ENCODE results near the gene MAN1A1. TPM values are rescaled to one million over a fixed set of nuclear protein-coding genes. Genes with fewer than 3 reads are reported as not detected.

MAN1A1 gene
- total RNA-seq, 2 donors from 2014 or later: 85.4 to 109 TPM

DNA sequence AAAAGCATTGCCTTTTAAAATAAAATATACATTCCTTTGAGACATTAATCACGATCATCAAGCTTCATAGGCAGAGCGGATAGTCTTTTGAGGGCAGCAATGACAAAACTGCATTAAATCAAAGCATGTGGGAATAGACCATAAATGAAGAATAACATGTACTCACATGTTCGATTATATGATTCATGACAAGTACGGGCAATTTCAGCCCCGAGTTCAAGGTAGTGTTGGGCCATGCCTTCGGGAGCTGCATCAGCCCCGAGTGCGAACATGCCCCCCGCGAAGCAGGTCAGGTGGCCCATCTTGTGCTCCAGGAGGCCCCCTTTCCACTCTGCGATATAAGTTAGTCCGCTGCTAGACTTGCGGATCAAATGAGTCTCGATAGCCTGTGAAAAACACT, 160.1 kb downstream of the MAN1A1 start:
- 81 to 82% methylated on average over 14 of the region's 14 CpGs for WGBS, 2 donors
- no peak for TF ChIP-seq POLR2A (IDR thresholded peaks at IDR 0.05)
- TF ChIP-seq, protein P1, sequence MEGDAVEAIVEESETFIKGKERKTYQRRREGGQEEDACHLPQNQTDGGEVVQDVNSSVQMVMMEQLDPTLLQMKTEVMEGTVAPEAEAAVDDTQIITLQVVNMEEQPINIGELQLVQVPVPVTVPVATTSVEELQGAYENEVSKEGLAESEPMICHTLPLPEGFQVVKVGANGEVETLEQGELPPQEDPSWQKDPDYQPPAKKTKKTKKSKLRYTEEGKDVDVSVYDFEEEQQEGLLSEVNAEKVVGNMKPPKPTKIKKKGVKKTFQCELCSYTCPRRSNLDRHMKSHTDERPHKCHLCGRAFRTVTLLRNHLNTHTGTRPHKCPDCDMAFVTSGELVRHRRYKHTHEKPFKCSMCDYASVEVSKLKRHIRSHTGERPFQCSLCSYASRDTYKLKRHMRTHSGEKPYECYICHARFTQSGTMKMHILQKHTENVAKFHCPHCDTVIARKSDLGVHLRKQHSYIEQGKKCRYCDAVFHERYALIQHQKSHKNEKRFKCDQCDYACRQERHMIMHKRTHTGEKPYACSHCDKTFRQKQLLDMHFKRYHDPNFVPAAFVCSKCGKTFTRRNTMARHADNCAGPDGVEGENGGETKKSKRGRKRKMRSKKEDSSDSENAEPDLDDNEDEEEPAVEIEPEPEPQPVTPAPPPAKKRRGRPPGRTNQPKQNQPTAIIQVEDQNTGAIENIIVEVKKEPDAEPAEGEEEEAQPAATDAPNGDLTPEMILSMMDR (IDR thresholded peaks at IDR 0.05): no peak
- H3K36me3 ChIP-seq (replicated peaks in 1 of 2; ENCODE audit: insufficient read depth in 1 of 2, low read depth in 2 of 2): peaks cover 0 to 6% of the 10 kb centered on the region in 2 donors
- H3K27ac ChIP-seq: no peak overlapping the region
- no peaks in the 10 kb centered on the region for H3K27me3 ChIP-seq
- no peaks in the 10 kb centered on the region for H3K9me3 ChIP-seq
- DNase-seq (no peak), ATAC-seq (no peak)
- H3K4me3 ChIP-seq: no peak overlapping the region
- intact Hi-C loops (cut with DNase I): no loop called here
- H3K4me1 ChIP-seq: peaks cover 5% of the 10 kb centered on the region

DNA sequence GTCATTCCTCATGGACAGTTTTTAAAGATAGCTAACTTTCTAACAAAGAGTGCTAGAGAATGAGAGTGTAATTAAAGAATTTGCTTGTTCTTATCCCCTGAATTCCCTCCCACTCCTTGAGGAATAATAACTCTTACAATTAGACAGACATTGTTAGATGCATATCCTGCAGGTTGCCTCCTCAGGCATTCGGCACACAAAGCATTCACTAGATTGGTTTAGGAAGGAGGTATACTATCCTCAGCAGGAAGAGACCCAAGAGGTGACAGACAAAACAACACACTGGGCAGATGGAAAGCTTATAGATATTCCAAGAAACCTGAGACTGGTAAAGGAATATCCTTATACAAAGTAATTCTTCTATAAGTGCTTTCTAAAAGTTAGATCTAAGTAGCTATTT, 162.0 kb downstream of the MAN1A1 start:
- Histone ChIP-seq H3K27me3 (no peaks in the 10 kb centered on the region), H3K4me1 (peaks cover 5% of the 10 kb centered on the region), H3K27ac (no peak overlapping the region), H3K36me3 (replicated peaks in 1 of 2; ENCODE audit: insufficient read depth in 1 of 2, low read depth in 2 of 2) (peaks cover 0 to 11% of the 10 kb centered on the region in 2 donors), H3K4me3 (no peak overlapping the region), H3K9me3 (no peaks in the 10 kb centered on the region)
- intact Hi-C loops (cut with DNase I): no loop called here
- ATAC-seq: no peak
- no peak for TF ChIP-seq POLR2A (IDR thresholded peaks at IDR 0.05)
- TF ChIP-seq, protein P1 (IDR thresholded peaks at IDR 0.05): no peak
- WGBS, 2 donors: 86 to 91% methylated on average over 1 of the region's 1 CpG
- DNase-seq: no peak

DNA sequence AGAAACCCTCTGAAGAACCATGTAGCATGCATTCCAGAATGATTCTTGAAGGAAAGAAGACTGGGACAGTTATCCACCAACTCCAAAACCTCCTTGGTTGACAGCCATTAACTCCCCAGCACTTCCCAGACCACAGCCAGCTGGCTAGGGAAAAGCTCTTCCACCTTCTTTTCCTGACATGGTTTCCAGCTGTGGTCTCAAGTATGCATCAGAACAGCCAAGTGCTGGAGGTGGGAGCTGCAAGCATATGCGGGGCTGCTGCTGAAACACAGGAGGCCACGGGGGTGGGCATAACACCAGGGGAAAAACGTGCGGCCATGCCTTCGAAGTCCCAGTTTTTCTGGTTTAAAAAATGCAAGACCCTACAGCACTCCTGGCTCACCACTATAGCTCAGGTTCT, 163.1 kb downstream of the MAN1A1 start:
- Histone ChIP-seq H3K4me3 (no peak overlapping the region), H3K36me3 (replicated peaks in 1 of 2; ENCODE audit: insufficient read depth in 1 of 2, low read depth in 2 of 2) (peaks cover 0 to 11% of the 10 kb centered on the region in 2 donors), H3K27me3 (no peaks in the 10 kb centered on the region), H3K27ac (no peak overlapping the region), H3K9me3 (no peaks in the 10 kb centered on the region), H3K4me1 (no peaks in the 10 kb centered on the region)
- TF ChIP-seq, protein P1 (IDR thresholded peaks at IDR 0.05): no peak
- no peak for TF ChIP-seq POLR2A (IDR thresholded peaks at IDR 0.05)
- DNase-seq: no peak
- no peak for ATAC-seq
- intact Hi-C loops (cut with DNase I): no loop called here
- 91% methylated on average over 5 of the region's 5 CpGs; no CpG with 5 or more reads in 1 of the 2 donors for WGBS, 2 donors

DNA sequence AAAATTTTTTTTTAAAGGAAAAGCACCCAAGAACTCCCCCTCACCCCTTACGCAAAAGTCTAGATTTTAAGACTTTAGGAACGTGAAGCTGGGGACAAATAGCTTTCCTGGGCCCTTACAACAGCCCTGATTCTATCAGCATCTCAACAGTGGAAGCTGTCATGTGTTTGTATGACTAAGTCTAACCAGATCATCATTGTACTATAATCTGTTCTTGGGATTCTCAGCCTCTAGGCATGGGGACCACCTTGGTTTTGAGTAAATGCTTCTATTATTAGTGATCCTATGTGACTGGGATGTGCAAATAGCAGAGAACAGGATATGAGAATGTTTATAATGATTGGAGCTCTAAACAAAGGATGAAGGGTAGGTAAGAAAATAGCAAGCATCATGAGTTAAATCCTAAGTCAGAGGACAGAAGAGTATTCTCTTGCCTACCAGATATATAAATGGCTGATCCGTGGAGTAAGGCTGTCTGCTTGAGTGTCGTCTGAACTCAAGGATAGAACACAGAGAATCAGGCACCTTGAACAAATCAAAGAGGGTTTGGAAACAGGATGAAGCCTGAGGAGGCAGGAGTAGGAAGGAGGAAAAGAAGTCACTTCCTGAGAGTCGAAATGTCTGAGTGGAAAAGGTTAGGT, 165.4 kb downstream of the MAN1A1 start:
- intact Hi-C loops (cut with DNase I): no loop called here
- no peaks in the 10 kb centered on the region for H3K4me1 ChIP-seq
- H3K36me3 ChIP-seq (replicated peaks in 1 of 2; ENCODE audit: insufficient read depth in 1 of 2, low read depth in 2 of 2): peaks cover 0 to 7% of the 10 kb centered on the region in 2 donors
- no peak for DNase-seq
- TF ChIP-seq, protein P1 (IDR thresholded peaks at IDR 0.05): no peak
- TF ChIP-seq POLR2A (IDR thresholded peaks at IDR 0.05): no peak
- WGBS, 2 donors: 90 to 92% methylated on average over 5 of the region's 5 CpGs
- H3K27ac ChIP-seq: no peak overlapping the region
- no peaks in the 10 kb centered on the region for H3K9me3 ChIP-seq
- no peak for ATAC-seq
- no peaks in the 10 kb centered on the region for H3K27me3 ChIP-seq
- H3K4me3 ChIP-seq: no peak overlapping the region

DNA sequence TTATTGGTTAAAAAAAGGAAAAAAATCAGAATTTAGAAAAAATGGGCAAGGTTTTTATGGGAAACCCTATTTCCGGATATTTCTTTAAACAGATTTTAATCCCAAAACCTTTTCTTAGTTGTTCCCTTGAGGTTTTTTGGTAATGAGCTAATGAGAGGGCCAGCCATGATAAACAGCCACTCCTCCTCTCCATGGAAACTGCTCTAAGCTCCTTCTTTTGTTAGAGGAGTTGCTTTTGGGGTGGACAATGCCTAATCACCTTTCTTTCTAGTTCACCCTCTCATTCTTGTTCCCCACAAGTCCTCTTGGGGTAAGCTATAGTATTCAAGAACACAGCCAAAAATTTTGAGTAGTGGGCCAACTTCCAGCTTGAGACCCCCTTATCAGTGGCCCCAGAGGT, 166.1 kb downstream of the MAN1A1 start:
- Histone ChIP-seq H3K4me3 (no peak overlapping the region), H3K4me1 (no peaks in the 10 kb centered on the region), H3K9me3 (no peaks in the 10 kb centered on the region), H3K27me3 (no peaks in the 10 kb centered on the region), H3K36me3 (replicated peaks in 1 of 2; ENCODE audit: insufficient read depth in 1 of 2, low read depth in 2 of 2) (peaks cover 0 to 8% of the 10 kb centered on the region in 2 donors), H3K27ac (no peak overlapping the region)
- WGBS, 2 donors: 91 to 94% methylated on average over 1 of the region's 1 CpG
- intact Hi-C loops (cut with DNase I): no loop called here
- DNase-seq (no peak), ATAC-seq (no peak)
- TF ChIP-seq, protein P1 (IDR thresholded peaks at IDR 0.05): no peak
- TF ChIP-seq POLR2A (IDR thresholded peaks at IDR 0.05): no peak

All from body of pancreas (tissue), 4 donors.